ENCODE results near the gene AP1G1. TPM values are rescaled to one million over a fixed set of nuclear protein-coding genes. Genes with fewer than 3 reads are reported as not detected.

The AP1G1 gene
- total and polyA plus RNA-seq, 2 of the 4 experiments (the other 2 are of a cell fraction): 48.3 to 86.7 TPM

DNA sequence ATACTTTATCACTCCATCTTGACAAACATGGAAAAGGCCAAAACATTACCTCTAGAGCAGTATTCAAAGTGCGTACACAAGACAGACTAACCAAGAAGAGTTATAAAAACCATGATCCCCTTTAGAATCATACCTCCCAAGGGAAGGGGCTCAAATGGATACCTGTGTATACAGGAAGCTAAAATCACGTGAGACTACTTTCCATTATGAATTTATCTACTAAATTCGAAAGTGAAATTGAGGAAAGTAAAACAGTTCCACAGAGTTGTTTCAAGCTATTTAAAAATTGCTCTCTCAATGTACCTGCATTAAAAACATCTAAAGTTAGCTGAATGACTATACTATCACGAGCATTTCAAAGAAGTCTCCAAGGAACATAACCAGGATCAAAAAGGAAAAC is 32.7 kb downstream of the AP1G1 start:
- Histone ChIP-seq H2AFZ (replicated peaks; ENCODE audit: low read length, poor library complexity) (no peak overlapping the region), H3K27ac (ENCODE audit: insufficient read depth, low read length) (no peak overlapping the region), H4K91ac (ENCODE audit: insufficient read depth, low read depth, low read length) (no peak overlapping the region), H3K36me3 (ENCODE audit: control insufficient read depth, insufficient read depth, low read length) (peaks cover 27% of the 10 kb centered on the region), H4K20me1 (ENCODE audit: insufficient read depth, low read length) (peaks cover 30% of the 10 kb centered on the region), H3K14ac (replicated peaks; ENCODE audit: low read depth, low read length) (no peak overlapping the region), H3K56ac (ENCODE audit: extremely low read depth, insufficient read depth, low read length) (no peak overlapping the region), H2BK15ac (ENCODE audit: low read depth, low read length) (no peak overlapping the region), H2BK120ac (ENCODE audit: low read depth, low read length) (no peak overlapping the region), H3K9me3 (ENCODE audit: control insufficient read depth, insufficient read depth, low read length) (no peaks in the 10 kb centered on the region), H3K27me3 (ENCODE audit: control insufficient read depth, insufficient read depth, low read length) (no peaks in the 10 kb centered on the region), H4K8ac (ENCODE audit: low read depth in 2 of 2, low read length in 2 of 2) (no peak overlapping the region), H3K4me1 (ENCODE audit: control insufficient read depth, insufficient read depth, low read length) (no peaks in the 10 kb centered on the region), H3K4me2 (ENCODE audit: low read depth, low read length) (no peak overlapping the region), H3K9ac (ENCODE audit: low read depth, low read length) (no peak overlapping the region), H2BK20ac (ENCODE audit: low read depth, low read length) (no peak overlapping the region), H3K23ac (ENCODE audit: low read depth, low read length) (no peak overlapping the region), H2BK5ac (ENCODE audit: low read depth, low read length, poor library complexity, severe bottlenecking) (no peak overlapping the region), H2AK5ac (ENCODE audit: low read depth, low read length) (no peak overlapping the region), H3K79me1 (ENCODE audit: low read depth in 1 of 2, low read length in 2 of 2) (peaks cover 24 to 48% of the 10 kb centered on the region in 2 experiments), H3K4ac (ENCODE audit: low read depth, low read length) (no peak overlapping the region), H3K4me3 (ENCODE audit: insufficient read depth, low read depth, low read length) (no peak overlapping the region), H4K5ac (ENCODE audit: low read depth, low read length) (no peak overlapping the region), H3K9me1 (ENCODE audit: insufficient read depth, low read length) (peaks cover 2% of the 10 kb centered on the region; the same call in 1 of the 2 replicates), H3K18ac (ENCODE audit: low read depth, low read length) (no peak overlapping the region), H2AK9ac (replicated peaks; ENCODE audit: low read depth, low read length, poor library complexity) (no peak overlapping the region)
- dilution Hi-C loops (cut with HindIII; ENCODE audit: low sequenced_read_pairs, unreplicated experiment) (no loop called here), intact Hi-C loops (cut with micrococcal nuclease) (no loop called here), in situ Hi-C loops (cut with MboI; ENCODE audit: low sequenced_read_pairs) (no loop called here)
- ChIA-PET CTCF (no interaction called here), POLR2A (ENCODE audit: unreplicated experiment) (interaction anchor here (0.6 kb wide), 1 partner anchor 119 kb away, joined by 3 read pairs; the partner anchor contains the start of gene IST1)
- TF ChIP-seq CEBPB (IDR thresholded peaks at IDR 0.05; ENCODE audit: low read depth, low read length): no peak
- no peak for TF ChIP-seq CHD1 (IDR thresholded peaks at IDR 0.05; ENCODE audit: low read depth, low read length)
- TF ChIP-seq, protein P1, sequence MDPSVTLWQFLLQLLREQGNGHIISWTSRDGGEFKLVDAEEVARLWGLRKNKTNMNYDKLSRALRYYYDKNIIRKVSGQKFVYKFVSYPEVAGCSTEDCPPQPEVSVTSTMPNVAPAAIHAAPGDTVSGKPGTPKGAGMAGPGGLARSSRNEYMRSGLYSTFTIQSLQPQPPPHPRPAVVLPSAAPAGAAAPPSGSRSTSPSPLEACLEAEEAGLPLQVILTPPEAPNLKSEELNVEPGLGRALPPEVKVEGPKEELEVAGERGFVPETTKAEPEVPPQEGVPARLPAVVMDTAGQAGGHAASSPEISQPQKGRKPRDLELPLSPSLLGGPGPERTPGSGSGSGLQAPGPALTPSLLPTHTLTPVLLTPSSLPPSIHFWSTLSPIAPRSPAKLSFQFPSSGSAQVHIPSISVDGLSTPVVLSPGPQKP (IDR thresholded peaks at IDR 0.05; ENCODE audit: borderline replicate concordance, low read depth, low read length): no peak
- no peak for TF ChIP-seq RAD21 (IDR thresholded peaks at IDR 0.05; ENCODE audit: low read length)
- TF ChIP-seq MAFK (IDR thresholded peaks at IDR 0.05; ENCODE audit: low read depth, low read length): no peak
- no peak for TF ChIP-seq FOS (IDR thresholded peaks at IDR 0.05; ENCODE audit: low read depth, low read length)
- no peak for TF ChIP-seq NFE2L2 (IDR thresholded peaks at IDR 0.05; ENCODE audit: low read depth, low read length)
- TF ChIP-seq BHLHE40 (IDR thresholded peaks at IDR 0.05; ENCODE audit: low read depth, low read length): no peak
- TF ChIP-seq MXI1 (IDR thresholded peaks at IDR 0.05; ENCODE audit: borderline replicate concordance, low read depth, low read length): no peak
- no peak for TF ChIP-seq RCOR1 (IDR thresholded peaks at IDR 0.05; ENCODE audit: insufficient replicate concordance, low read length)
- TF ChIP-seq RFX5 (IDR thresholded peaks at IDR 0.05; ENCODE audit: low read depth, low read length): no peak
- DNase-seq (no peak), ATAC-seq (ENCODE audit: low read depth) (no peak)
- WGBS, 2 experiments (ENCODE audit: extremely low coverage in 2 of 2, insufficient read length in 1 of 2): 100% methylated on average over 1 of the region's 4 CpGs; no CpG with 5 or more reads in 1 of the 2 experiments
- no TSS peak for BruUV-seq (replicated peaks)

Data from IMR-90 (cell line).